A673 (cell line): ENCODE measurements around the gene TOMM34. TPM values are rescaled to one million over a fixed set of nuclear protein-coding genes. Genes with fewer than 3 reads are reported as not detected.

Experiments
- BruUV-seq: library from RNA; stranded (reverse); fragments of 400-500 nt; replicated peaks from 2 replicates; lab custom pipeline; 2021; lab: Mats Ljungman, UMichigan
- CTCF ChIA-PET: fragments of 300-600 bp; sonication (Branson Sonifier 250); formaldehyde crosslinking; loops from one replicate; lab custom pipeline; 2022; ENCODE audit warnings: antibody characterized with exemption; lab: Charles Lee
- POLR2A ChIA-PET: fragments of 300-600 bp; sonication (Branson Sonifier 250); formaldehyde crosslinking; loops from one replicate; lab custom pipeline; 2022; ENCODE audit warnings: antibody characterized with exemption; ENCODE audit not compliant: low non-redundant PET; lab: Charles Lee
- DNase-seq: peaks from one replicate; pipeline ENCODE4 v3.0.0-alpha.2; 2015; ENCODE audit warnings: low spot score
- H3K27ac ChIP-seq: fragments of 200-600 bp; sonication (generic); 2 replicates; pipeline ENCODE4 v1.5.1; 2016; ENCODE audit warnings: mixed run types, low read depth, mild to moderate bottlenecking, mixed read lengths, antibody characterized with exemption, low read length; ENCODE audit not compliant: poor library complexity, severe bottlenecking
- H3K27me3 ChIP-seq: fragments of 200-600 bp; sonication (generic); replicated peaks from 2 replicates; pipeline ENCODE4 v1.6.1; 2017; ENCODE audit warnings: mixed run types, low read depth, mild to moderate bottlenecking, mixed read lengths, antibody characterized with exemption, low read length; ENCODE audit not compliant: insufficient read depth, poor library complexity
- H3K36me3 ChIP-seq: fragments of 200-600 bp; sonication (generic); 2 replicates; pipeline ENCODE4 v1.6.1; 2016; ENCODE audit warnings: mixed run types, mild to moderate bottlenecking, mixed read lengths, antibody characterized with exemption, low read length; ENCODE audit not compliant: insufficient read depth, poor library complexity, severe bottlenecking
- H3K4me1 ChIP-seq: fragments of 200-600 bp; sonication (generic); 2 replicates; pipeline ENCODE4 v1.6.1; 2017; ENCODE audit warnings: mixed run types, mild to moderate bottlenecking, mixed read lengths, antibody characterized with exemption, low read length; ENCODE audit not compliant: insufficient read depth, poor library complexity, severe bottlenecking
- H3K4me3 ChIP-seq: fragments of 200-600 bp; sonication (generic); 2 replicates; pipeline ENCODE4 v1.5.1; 2016; ENCODE audit warnings: low read depth, mixed run types, mild to moderate bottlenecking, mixed read lengths, low read length; ENCODE audit not compliant: poor library complexity, severe bottlenecking
- H3K9me3 ChIP-seq: fragments of 200-600 bp; sonication (generic); 2 replicates; pipeline ENCODE4 v1.6.1; 2016; ENCODE audit warnings: mixed run types, low read depth, mild to moderate bottlenecking, mixed read lengths, antibody characterized with exemption, low read length; ENCODE audit not compliant: poor library complexity, severe bottlenecking
- EZH2 ChIP-seq: fragments of 200-600 bp; sonication (generic); IDR thresholded peaks from 2 replicates; pipeline ENCODE4 v1.6.1; 2017; ENCODE audit warnings: borderline replicate concordance, low read depth, mild to moderate bottlenecking, mixed read lengths, antibody characterized with exemption, low read length; ENCODE audit not compliant: poor library complexity, severe bottlenecking
- intact Hi-C: fragments of 100-400 bp; cut with micrococcal nuclease; formaldehyde crosslinking; loops from one replicate; pipeline ENCODE4 v1.10.0; 2022; ENCODE audit not compliant: unreplicated experiment
- total RNA-seq: library from RNA; stranded (reverse); gene quantifications from 2 replicates; pipeline ENCODE4 v1.2.3, GENCODE V29; 2021
- TF ChIP-seq, protein P1 (sequence below): fragments of 300-800, 200-600 bp; sonication (generic); conservative IDR thresholded peaks from 2 replicates; pipeline ENCODE4 v1.5.1; 2017; ENCODE audit warnings: low read depth, mild to moderate bottlenecking, antibody characterized with exemption, low read length, moderate library complexity, mixed read lengths

The TOMM34 gene
- total RNA-seq, 1 experiment from 2014 or later = 53.5 TPM

DNA sequence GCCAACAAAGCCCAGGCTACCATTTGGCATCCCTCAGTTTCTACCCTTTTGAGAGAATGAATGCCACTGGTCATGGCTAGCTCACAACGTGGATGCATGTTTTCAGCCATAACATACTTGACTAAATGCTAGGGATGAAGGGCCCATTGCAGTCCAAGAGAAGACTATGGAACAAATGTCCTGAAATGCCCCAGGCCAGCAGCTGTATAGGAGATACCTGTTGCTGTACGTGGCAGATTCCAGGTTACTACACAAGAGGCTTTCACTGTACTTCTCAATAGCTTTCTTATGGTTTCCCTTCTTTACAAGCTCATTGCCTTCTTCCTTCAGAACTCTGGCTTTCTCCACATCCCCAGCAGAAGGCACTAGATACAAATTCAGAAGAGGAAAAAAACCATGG lies 11.7 kb downstream of the TOMM34 start:
- DNase-seq = no peak
- Histone ChIP-seq H3K4me1 (no peaks in the 10 kb centered on the region), H3K36me3 (peaks cover 79% of the 10 kb centered on the region), H3K27me3 (no peaks in the 10 kb centered on the region), H3K27ac (no peak overlapping the region), H3K4me3 (no peak overlapping the region), H3K9me3 (no peaks in the 10 kb centered on the region)
- no peak for TF ChIP-seq EZH2
- TF ChIP-seq, protein P1, sequence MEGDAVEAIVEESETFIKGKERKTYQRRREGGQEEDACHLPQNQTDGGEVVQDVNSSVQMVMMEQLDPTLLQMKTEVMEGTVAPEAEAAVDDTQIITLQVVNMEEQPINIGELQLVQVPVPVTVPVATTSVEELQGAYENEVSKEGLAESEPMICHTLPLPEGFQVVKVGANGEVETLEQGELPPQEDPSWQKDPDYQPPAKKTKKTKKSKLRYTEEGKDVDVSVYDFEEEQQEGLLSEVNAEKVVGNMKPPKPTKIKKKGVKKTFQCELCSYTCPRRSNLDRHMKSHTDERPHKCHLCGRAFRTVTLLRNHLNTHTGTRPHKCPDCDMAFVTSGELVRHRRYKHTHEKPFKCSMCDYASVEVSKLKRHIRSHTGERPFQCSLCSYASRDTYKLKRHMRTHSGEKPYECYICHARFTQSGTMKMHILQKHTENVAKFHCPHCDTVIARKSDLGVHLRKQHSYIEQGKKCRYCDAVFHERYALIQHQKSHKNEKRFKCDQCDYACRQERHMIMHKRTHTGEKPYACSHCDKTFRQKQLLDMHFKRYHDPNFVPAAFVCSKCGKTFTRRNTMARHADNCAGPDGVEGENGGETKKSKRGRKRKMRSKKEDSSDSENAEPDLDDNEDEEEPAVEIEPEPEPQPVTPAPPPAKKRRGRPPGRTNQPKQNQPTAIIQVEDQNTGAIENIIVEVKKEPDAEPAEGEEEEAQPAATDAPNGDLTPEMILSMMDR = no peak
- intact Hi-C loops = no loop called here
- ChIA-PET POLR2A (no interaction called here), CTCF (interaction anchor here (0.6 kb wide), 1 partner anchor 97 kb away, joined by 3 read pairs; no protein-coding TSS in a partner anchor)
- no TSS peak for BruUV-seq

DNA sequence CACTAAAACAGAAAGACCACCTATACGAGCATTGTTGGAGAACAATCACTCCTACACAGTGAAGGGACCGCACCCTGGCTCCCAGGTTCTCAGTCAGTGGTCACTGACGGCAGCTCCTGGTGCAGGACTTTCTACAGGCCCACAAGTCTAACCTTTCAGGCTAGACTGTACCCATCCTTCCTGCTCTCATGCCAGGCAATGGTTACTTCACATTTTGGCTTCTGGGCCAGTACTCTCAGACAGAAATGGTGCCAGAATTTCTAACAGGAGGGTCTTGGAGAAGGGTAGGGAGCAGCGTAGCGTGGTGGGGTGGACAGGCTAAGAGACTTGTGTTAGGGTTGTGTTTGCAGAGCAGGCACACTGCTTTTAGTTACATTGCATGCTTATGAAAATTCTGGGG lies 12.1 kb downstream of the TOMM34 start:
- DNase-seq = no peak
- peaks cover 79% of the 10 kb centered on the region for H3K36me3 ChIP-seq
- no peaks in the 10 kb centered on the region for H3K27me3 ChIP-seq
- no peak overlapping the region for H3K4me3 ChIP-seq
- intact Hi-C loops = no loop called here
- H3K4me1 ChIP-seq = no peaks in the 10 kb centered on the region
- no peak overlapping the region for H3K27ac ChIP-seq
- no peak for TF ChIP-seq EZH2
- TF ChIP-seq, protein P1 = no peak
- no peaks in the 10 kb centered on the region for H3K9me3 ChIP-seq
- CTCF ChIA-PET = interaction anchor here (0.6 kb wide), 1 partner anchor 98 kb away, joined by 3 read pairs; no protein-coding TSS in a partner anchor
- POLR2A ChIA-PET = no interaction called here
- BruUV-seq = no TSS peak

DNA sequence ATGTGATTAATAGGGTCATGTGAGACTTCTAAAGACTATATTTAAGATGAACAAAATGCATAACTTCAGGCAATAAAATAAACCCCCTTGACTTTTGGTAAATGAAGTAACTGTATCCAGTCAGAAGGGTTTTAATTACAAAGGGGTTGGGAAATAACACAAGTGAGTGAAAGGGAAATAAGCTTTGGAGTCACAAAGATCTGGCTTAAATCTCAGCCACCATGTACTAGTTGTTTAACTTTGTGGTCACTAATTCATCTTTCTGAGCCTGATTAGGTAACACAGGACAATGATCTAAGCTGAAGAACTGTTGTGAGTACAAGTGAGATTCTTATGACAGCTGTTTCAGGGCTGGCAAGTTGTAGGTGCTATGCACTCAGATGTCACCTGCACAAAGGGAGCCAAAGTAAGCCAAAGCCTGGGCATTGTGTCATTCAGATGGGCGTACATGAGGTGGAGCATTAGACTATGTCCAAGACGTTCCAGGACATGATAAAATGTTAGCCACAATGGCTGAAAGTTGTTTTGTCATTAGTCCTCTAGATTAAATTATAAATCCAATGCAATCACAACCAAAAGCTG lies 13.8 kb downstream of the TOMM34 start:
- H3K36me3 ChIP-seq = peaks cover 77% of the 10 kb centered on the region
- BruUV-seq = no TSS peak
- CTCF ChIA-PET = no interaction called here
- no peaks in the 10 kb centered on the region for H3K4me1 ChIP-seq
- no peak overlapping the region for H3K4me3 ChIP-seq
- POLR2A ChIA-PET = no interaction called here
- no peaks in the 10 kb centered on the region for H3K9me3 ChIP-seq
- DNase-seq = no peak
- TF ChIP-seq, protein P1 = no peak
- TF ChIP-seq EZH2 = no peak
- H3K27me3 ChIP-seq = no peaks in the 10 kb centered on the region
- H3K27ac ChIP-seq = no peak overlapping the region
- intact Hi-C loops = no loop called here
